Keratinocyte (primary cell): ENCODE results near the gene NAALADL2.

Experiments used
- EZH2 ChIP-seq: IDR thresholded peaks from one replicate; pipeline ENCODE4 v1.6.1; 2012; ENCODE audit warnings: inconsistent platforms, mild to moderate bottlenecking, low read length, moderate library complexity
- TF ChIP-seq, protein P1 (sequence below), 3 experiments: IDR thresholded peaks in 1 of 3; conservative IDR thresholded peaks in 1 of 3; optimal IDR thresholded peaks in 1 of 3; 2 replicates in 2 of 3; 3 replicates in 1 of 3; pipeline versions ENCODE3 to v1.5.1; 2011; ENCODE audit warnings: low read length in 3 of 3, mild to moderate bottlenecking in 3 of 3, moderate library complexity in 2 of 3, control low read depth in 1 of 3, inconsistent platforms in 1 of 3; ENCODE audit not compliant: insufficient read depth in 2 of 3; ENCODE audit errors: extremely low read depth in 1 of 3

- TF ChIP-seq, protein P1, sequence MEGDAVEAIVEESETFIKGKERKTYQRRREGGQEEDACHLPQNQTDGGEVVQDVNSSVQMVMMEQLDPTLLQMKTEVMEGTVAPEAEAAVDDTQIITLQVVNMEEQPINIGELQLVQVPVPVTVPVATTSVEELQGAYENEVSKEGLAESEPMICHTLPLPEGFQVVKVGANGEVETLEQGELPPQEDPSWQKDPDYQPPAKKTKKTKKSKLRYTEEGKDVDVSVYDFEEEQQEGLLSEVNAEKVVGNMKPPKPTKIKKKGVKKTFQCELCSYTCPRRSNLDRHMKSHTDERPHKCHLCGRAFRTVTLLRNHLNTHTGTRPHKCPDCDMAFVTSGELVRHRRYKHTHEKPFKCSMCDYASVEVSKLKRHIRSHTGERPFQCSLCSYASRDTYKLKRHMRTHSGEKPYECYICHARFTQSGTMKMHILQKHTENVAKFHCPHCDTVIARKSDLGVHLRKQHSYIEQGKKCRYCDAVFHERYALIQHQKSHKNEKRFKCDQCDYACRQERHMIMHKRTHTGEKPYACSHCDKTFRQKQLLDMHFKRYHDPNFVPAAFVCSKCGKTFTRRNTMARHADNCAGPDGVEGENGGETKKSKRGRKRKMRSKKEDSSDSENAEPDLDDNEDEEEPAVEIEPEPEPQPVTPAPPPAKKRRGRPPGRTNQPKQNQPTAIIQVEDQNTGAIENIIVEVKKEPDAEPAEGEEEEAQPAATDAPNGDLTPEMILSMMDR (optimal IDR thresholded peaks at IDR 0.05 in 1 of 3, IDR thresholded peaks at IDR 0.05 in 1 of 3, conservative IDR thresholded peaks at IDR 0.05 in 1 of 3; ENCODE audit: extremely low read depth in 1 of 3, insufficient read depth in 2 of 3, low read length in 3 of 3), result no peak
- no peak for TF ChIP-seq EZH2
Observed at GRCh38 chr3:175325440-175325839, 466.3 kb downstream of the NAALADL2 start.
